HG03460 (cell line): ENCODE data around the gene RIN3.
A peak's percentile ranks its signal among the peaks of the same experiment; 100 is the strongest.
"Not testable (repeated sequence)": the region's sequence is repeated elsewhere in the genome, so short reads cannot be mapped to it uniquely, and the experiment has no call there.

ENCODE experiments used
- ATAC-seq: cut with Tn5 transposase; IDR thresholded peaks from one replicate; pipeline ENCODE4 v1.9.1; 2021; ENCODE audit not compliant: unreplicated experiment

RIN3 gene

DNA sequence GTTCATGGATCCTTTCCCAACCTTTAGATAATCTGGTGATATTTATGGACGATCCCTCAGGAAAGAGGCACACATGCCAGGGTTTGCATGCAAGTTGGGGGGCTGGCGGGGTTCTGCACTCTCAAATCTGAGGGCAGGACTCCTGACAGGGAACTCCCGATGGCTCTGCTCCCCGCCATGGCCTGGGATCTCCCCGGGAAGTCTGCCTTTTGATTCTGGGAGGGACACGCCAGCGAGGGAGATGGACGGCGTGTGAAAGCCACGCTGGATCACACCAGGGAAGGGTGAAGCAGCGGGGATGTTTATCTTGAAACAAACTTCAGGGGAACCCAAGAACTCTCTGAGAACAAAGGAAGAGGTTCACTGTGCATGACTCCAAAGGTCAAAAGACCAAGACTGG, 191.2 kb downstream of the RIN3 start:
- no peak for ATAC-seq

DNA sequence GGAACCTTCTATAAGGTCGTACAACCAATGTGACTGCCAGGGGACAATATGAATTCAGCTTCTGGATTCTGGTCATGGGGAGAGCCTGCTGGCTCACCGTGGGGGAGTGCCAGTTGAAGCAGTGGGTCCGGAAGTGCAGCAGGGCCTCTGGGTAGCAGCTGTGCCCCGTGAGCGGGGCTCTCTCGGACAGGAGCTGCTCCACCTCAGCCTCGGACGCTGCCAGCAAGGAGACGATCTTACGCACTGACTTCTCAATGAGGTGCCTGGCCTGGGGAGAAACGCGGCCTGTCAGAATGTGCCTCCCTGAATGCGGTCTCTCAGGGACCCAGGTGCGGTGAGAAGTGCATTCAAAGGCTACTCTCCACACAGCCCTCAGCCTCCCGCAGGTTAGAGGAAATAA, 192.8 kb downstream of the RIN3 start:
- no peak for ATAC-seq

DNA sequence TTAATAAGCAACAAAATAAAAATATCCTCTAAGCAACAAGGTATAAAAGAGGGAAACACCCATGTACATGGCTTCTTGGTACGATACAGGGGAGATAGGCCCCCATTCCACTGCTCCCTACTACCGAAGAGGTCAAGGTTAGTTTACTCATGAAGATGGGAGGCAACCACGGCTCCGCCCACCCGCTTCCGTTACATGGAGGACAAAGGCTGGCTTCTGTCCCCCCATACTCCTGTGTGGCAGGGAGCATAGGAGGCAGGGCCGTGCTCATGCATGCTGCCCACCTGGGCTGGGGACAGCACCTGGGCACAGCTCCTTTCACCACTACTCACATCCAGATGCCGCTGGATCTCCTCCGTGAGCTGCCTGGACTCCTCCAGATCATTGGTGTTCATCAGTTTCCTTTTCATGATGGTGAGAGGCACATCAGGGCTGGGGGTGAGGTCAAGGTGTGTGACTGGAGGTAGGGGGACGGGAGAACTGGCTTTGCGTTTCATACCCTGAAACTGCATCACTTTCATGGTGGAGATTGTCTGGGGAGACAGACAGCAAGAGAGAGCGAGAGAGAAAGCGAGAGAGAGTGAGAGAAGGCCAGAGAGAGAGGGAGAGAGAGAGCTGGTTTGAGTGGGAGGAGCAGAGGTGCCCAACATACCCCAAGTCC, 195.9 kb downstream of the RIN3 start:
- ATAC-seq = no peak

DNA sequence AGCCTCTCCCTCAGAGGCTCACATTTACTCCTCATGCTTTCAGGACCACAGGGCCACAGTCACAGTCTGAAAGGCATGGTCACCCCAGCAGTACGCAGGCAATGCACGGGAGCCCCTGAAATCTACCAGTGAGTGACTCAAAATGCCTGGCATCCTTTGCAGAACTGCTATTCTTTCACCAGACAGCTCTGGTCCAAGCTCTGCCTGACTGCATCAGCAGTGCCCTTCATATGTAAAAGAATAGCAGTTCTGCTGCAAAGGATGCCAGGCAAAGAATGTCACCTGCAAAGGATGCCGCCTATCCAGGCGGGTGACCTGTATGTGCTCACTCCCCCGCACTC, 196.4 kb downstream of the RIN3 start:
- ATAC-seq = no peak

DNA sequence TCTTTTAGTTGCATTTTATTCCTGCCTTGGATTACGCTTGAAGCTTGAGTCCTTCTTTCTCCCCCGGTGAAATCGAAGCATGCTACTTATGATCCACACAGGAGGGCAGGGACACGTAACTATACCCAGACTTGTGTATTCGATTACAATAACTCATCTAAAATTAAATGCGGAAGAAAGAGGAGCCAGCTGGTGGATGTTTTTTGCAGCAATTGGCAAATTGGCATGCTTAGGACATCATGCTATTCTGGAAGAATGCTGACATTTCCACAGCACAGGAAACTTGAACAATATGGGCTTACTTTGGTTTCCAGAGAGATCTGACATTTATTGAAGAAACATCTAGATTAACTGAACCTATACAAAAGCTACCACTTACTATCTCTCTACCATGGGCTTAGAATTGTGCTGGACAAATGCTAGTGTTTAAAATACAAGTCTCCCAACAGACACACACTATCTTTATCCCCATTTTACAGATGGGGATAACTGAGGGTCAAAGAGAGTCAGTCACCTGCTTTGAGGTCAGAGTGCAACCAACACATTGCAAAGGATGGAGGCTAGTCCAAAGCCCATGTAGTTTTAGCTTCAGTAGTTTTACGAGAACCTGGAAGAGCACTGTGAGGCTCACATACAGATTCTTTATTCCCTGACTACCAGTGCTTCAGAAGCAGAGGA, 198.5 kb downstream of the RIN3 start:
- no peak for ATAC-seq

DNA sequence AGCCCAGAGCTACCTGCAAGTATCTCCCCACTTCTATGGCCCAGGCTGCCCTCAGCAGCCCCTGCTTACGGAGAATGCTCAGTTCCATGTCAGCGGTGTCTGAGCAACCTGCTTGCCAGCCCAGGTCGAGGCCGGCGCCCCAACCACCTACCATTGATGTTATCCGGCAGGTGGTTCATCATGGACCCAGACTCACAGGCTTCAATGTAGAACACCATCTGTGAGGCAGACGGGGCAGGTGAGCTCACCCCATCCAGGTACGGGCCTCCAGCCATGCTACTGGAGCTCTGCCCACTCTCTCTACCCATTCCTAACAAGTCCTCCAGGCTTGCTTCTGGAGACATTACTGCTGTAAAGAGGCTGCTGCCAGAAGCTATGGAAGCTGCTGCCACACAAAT, 199.1 kb downstream of the RIN3 start:
- no peak for ATAC-seq

DNA sequence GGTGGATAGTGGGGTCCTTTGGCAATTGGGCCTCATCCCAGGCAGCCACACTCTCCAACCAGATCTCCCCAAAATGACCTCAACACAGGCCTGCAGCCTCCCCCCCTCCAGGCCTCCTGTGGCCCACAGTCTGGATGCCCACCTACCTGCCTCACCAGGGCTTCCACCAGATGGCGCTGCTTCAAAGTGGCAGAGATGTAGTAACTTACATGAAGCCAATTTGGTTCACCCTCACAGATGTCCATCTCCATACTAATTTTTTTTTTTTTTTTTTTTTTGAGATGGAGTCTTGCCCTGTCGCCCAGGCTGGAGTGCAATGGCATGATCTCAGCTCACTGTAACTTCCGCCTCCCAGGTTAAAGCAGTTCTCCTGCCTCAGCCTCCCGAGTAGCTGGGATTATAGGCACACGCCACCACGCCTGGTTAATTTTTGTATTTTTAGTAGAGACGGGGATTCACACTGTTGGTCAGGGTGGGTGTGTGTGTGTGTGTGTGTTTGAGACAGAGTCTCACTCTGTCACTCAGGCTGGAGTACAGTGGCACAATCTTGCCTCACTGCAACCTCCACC, 201.2 kb downstream of the RIN3 start:
- not testable (repeated sequence) for ATAC-seq

DNA sequence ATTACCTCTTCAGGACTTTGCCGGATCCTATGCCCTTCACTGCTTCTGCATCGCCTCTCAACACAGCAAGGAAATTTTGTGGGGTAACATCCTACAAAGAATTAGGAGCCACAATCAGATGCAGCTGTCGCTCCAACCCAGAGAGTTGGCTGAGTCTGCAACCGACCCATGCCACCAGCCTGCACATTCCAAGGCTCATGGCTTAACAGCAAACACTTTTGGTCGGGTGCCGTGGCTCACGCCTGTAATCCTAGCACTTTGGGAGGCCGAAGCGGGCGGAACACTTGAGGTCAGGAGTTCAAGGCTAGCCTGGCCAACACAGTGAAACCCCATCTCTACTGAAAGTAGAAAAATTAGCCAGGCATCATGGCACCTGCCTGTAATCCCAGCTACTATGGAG, 202.6 kb downstream of the RIN3 start:
- no peak for ATAC-seq

DNA sequence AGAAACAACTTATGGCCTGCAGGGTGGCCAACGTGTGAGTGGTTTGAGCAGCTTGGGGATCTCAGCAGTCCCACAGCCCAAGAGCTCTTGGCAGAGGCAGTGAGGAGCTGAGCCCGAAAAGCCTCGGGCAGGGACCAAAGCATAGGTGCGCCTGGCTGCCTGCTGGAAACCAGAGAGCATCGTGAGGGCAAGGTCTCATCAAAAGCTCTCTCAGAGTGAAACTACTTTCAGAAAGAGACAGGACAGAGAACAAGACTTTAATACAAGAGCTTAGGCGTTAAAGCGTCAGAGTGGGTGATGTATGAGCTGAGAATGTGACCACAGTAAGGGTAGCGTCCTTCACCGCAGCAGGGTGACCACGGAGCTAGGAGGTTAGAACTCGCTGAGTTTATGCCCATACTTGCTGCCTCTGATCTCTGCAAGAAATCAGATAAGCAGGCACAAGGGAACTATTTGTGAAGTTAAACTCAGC, 204.0 kb downstream of the RIN3 start:
- no peak for ATAC-seq

DNA sequence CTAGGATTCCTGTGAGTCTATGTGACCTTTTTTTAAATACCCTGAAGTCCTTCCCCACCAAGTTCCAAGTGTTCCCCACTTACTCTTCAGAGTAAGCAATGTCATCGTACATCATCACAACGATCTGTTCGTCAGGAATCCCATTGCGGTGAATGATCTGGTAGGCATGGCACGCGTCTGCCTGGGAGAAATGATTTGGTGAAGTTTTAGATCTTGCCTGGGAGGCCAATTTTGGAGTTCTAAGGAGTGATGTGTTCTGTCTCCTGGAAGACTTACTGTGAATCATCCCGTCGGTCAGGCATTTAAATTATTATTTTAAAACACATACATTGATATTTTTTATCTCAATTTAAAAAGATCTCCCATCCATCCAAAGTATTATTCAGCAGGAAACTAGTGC, 205.1 kb downstream of the RIN3 start:
- no peak for ATAC-seq

DNA sequence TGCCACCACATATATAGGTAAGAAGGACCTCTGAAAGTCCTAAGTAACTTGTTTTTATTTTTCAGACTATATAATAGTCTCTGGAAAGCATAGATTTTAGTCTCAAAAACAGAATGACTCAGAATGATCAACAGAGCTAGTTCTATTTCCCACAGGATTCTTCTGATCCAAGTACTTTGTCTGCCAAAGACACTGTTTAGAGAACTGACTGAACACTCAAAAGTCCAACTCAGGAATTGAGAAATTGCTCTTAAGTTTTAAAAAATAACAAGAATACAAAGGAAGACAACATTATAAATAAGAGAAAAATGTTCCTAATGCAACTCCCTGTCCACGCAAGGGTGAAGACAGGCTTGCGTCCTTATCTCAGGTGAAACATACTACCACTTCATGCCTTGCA, 205.8 kb downstream of the RIN3 start:
- no peak for ATAC-seq

DNA sequence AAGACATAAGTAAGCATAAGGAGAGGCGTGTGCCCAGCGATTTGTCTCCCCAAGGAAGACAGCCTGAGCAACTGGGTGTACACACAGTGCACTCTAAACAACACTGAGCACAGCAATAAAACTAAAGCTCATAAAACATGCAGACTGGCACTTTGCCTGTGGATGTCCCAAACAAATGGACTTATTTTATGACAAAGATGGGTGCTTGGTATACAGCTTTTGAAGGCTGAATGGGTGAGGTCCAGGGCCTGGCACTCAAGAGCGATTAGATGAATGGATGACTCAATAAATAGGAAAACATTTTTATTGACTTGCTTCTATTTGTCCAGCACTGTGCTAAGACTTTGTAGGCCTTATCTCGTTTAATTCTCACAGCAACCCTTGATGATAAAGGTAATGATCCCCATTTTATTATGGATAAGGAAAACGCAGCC, 206.3 kb downstream of the RIN3 start:
- no peak for ATAC-seq

DNA sequence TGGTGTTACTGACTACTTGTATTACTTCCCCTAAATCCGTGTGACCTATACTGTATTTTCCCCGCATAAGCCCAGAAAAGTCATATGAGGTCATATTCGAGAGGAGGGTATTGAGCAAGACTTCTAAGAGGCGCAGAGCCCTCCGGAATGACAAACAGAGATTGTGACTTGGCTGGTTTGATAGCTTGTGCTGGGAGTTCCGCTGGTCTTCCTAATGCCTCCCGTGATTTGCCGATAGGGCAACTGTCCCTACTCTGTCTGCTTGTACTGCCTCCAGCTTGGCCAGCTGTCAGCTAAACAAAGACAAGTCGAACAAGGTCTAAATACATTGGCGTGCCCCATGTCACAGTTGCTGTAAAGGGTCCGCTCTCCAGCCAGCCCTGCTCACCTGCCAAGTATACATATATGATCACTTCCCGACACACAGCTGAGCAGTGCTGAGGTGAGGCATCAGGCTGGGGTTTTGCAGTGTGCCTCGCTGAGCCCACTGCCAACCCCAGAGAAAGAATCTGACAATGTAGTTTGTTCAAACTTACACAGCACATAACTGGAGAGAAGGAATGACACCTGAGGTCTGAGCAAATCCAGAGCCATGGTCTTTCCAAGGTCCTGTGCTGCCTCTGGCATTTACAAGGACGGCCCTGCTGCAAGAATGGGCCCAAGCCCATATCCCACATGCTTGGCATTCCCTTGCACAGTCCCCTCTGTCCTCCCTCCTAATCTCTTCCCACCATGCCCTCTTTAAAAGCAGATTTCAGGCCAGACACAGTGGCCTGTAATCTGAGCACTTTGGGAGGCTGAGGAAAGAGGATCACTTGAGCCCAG, 211.1 kb downstream of the RIN3 start:
- ATAC-seq = no peak

DNA sequence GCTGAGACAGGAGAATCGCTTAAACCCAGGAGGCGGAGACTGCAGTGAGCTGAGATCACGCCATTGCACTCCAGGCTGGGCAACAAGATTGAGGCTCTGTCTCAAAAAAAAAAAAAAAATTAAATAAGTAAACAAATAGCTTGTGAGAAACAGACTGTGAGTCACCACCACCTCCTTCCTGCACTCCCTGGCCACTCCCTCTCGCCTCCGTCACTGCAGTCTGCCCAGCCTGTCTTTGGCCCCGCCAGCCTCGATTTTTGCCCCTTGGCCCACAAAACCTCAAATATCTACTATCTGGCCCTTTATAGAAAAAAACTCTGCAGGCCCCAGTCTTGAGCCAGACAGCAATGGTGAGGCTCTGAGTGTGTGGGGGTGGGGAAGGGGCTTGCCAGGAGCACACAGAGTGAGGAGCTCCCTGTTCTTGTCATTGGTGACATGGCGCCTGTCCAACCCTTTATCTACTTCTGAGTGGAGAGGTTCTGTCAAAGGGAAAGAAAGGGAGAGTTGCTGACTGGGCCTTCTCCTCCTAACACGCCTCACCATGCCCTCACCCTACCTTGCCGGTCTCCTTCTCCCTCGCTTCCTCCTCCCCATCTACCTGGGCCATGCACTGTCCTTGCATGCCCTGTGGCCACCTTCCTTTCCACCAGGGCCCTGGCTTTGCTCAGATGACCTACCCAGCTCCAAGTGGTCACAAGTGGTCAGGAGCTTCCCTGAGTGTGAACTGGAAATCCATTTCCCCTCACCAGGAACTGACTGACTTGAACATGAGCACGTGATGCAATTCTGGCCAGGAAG, 212.8 kb downstream of the RIN3 start:
- ATAC-seq = no peak

DNA sequence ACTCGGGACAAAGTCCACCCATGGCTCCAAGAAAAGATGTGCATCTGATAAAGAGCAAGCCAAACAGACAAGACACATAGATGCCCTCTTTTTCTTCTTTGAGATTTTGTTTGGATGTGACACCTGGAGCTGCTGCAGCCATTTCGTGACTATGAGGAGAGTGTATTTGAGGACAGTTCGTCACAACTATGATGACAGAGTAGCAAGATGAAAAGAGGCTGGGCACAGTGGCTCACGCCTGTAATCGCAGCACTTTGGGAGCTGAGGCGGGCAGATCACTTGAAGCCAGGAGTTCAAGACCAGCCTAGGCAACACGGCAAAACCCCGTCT, 213.3 kb downstream of the RIN3 start:
- no peak for ATAC-seq

DNA sequence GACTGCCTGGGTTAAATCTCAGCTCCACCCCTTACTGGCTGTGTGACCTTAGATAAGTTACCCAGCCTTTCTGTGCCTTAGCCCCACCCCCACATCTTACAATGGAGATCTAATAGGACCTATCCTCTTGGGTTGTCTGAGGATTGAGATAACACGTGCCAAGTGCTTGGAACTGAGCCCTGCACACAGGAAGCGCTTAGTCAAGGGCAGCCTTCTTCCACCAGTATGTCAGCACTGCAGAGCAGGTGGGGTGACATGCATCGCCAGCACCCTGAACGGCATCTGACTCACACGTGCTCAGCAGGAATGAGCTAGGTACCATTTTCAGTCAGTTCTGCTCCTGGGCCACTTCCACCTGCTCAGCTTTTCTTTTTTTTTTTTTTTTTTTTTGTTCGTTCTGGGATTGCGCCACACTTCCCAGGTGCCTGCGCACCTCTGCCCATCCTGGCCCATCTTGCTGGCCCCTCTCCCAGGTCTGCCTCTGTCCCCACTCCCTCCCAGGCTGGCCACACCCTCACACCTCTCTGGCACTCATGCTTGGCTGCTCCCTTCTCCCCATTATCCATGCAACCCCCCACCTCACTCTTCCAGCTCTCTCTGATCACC, 215.3 kb downstream of the RIN3 start:
- ATAC-seq = no peak

DNA sequence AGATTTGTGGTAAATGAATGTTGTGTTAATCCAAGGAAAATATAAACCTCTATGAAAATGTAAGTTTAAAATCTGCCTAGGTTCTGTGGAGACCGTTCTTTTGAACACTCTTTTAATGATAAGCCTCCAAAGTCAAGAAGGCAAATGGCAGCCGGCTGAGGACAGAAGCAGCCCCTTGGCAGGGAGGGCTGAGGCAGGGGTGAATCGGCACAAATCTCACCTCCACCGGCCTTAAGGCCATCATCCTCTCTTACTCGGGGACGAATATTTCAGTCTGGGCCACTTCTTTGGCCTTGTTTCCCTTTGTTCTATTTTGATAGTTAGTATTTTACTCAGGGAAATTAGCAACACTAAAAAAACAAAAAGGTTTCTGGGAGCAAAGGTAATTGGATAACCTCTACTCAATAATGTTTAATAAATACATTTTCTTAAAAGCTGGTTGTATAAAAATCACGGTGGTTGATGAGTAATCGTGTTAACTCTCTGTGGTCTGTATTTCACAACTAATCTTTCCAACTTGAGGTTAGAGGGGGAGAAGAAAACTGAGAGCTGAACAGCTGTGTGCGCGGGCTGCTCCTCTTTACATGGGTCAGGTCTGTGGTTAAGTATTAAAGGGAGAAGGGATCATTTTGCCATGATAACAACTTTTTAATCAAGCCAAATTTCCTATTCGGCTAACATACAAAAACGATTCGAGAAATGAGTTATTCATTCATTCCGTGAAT, 216.2 kb downstream of the RIN3 start:
- peak; percentile 66 for ATAC-seq

DNA sequence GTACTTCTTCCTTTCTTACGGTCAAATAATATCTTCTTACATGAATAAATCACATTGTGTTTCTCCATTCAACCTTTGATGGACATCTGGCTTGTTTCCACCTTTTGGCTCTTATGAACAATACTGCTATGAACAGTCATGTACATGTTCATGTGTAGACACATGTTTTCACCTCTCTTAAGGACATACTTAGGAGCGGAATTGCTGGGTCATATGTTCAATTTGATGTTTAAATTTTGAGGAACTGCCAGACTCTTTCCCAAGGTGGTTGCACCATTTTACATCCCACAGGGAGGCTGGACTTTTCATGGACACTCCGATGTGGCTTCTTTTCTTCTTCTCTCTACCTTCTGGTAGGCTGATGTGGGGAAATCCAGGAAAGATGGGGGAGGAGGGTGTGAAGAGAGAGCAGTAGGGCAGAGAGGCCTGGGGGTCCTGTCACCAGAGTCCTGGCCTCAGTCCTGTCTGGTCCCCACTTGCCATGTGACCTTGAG, 218.1 kb downstream of the RIN3 start:
- no peak for ATAC-seq

DNA sequence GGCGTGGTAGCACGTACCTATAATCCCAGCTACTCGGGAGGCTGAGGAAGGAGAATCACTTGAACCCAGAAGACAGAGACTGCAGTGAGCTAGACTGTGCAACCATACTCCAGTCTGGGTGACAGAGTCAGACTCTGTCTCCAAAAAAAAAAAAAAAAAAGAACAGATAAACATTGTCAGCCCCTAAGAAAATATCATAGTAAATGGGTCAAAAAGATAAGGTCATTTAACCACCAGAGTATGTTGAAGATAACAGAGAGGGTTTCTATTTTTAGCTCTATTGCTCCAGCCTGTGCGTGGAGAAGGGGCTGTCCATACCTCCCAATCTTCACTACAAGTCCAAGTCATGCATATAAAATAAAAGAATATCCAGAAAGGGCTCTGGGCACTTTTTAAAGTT, 219.4 kb downstream of the RIN3 start:
- no peak for ATAC-seq

DNA sequence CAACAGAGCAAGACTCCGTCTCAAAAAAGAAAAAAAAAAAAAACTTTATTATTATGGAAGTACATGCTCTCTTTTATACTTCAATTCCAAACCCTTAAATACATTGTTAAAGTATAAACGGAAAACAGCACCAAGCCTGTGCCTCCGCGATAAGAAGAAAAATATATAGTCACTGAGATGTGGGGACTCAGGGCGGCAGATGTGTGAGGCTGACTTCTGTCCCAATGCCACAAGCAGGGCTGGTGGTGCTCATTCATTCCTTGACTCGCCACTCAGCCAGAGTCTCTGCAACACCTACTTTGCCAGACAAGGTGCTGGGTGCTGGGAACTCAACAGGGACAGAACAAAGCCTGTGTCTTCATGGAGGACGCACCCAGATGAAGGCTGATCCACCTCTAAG, 221.0 kb downstream of the RIN3 start:
- no peak for ATAC-seq
